Glomerular visceral epithelial cell (primary cell): ENCODE measurements around the gene LBH.
A peak's percentile ranks its signal among the peaks of the same experiment; 100 is the strongest.

Source experiments
- DNase-seq: peaks from one replicate; pipeline ENCODE4 v3.0.0-alpha.2; 2016; ENCODE audit errors: extremely low spot score

Gene LBH

DNA sequence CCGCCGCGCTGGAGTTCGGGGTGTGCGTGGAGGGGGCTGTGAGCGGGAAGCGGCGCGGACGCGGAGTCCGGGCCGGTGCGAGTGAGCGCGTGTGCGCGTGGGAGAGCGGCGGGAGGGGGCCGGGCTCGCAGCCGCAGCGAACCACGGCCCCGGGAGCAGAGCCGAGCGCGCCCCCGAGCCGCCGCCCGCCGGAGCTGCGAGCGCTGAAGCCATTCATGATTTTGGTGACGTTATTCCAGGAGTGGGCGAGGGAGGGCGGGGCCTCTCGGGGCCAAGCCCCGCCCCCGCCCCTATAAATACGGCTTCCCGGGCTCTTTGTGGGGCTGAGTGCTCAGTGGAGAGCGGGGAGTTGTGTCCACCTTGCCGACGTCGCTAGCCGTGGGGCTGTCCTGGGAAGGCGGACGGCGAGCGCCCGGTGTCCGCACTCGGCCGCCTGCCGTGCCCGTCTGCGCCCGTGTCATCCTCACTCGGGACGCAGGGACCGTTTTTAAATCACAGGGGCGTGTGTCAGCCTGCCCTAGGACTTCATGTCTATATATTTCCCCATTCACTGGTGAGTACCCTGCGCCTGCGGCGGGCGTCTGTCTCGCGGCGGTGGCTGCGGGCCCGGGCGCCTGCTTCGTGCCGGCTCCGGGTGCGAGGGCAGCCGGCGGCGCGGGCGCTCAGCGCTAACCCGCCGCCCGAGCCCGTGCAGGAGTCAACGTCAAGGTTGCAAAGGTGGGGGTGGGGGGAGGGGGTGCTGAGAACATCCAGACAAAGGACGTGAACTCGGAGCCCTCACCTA lies at the start of gene LBH:
LBH (plus strand) TSS at position 323 of the 784 bp plus-strand sequence; CDS start at position 528, 205 bp downstream.
- DNase-seq, result peak; percentile 90

DNA sequence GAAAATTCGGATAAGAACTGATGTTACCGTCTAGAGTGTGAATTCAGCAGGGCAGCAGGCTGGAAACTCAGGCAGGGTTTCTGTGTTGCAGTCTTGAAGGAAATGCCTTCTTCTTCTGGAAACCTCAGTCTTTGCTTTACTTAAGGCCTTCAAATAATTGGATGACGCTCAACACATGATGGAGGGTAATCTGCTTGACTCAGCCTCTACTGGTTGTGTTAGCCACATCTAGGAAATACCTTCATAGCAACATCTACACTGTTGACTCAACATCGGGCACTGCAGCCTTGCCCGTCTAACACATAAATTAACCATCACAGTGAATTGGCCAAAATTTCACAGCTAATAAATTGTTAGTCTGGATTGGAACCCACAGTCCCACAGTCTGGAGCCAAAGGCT lies 47.3 kb upstream of the LBH start:
- no peak for DNase-seq

DNA sequence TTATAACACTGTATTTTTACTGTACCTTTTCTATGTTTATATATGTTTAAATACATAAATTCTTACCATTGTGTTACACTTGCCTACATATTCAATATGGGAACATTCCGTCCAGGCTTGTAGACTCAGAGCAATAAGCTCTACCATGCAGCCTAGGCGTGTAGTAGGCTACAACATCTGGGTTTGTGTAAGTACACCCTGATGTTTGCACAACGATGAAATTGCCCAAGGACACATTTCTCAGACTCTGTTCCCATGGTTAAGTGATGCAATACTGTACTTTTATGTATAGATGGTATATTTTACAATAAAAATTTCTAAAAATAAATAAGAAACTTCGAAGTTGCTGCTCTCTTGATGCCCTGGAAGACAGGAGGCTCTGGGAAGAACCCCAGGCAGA lies 46.2 kb upstream of the LBH start:
- DNase-seq, result no peak

DNA sequence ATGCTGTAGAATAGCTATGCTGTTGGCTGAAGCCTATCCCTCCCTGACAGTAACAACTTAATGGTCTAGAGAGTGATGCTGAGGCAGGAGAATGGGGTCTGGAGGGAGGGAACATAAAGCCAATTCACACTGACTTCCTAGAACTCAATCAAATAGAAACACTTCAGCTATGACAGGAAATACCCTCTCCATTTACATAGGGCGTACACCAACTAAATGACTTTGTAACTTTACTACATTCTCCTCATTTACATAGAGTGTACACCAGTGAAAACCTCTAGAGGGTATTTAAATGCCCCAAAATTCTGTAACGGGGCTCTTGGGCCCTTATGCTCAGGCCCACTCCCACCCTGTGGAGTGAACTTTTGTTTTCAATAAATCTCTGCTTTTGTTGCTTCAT lies 43.0 kb upstream of the LBH start:
- DNase-seq, result no peak

DNA sequence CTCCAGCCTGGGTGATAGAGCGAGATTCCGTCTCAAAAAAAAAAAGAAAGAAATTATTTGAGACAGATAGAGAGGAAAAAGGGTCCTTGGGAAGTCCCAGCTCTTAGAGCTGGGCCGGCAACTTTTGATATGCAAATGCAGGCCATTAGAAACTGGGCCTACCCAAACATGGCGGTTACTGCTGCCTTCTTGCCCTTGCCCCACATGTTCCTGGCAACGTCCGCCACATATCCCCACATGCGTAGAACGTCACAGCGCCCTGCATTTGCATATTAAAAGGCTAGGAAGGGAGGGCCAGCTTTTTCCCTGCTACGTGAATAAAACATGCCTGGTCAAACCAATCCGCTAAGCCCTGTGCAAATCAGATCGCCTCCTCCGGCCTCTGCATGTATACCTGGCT lies 40.7 kb upstream of the LBH start:
- DNase-seq, result no peak

DNA sequence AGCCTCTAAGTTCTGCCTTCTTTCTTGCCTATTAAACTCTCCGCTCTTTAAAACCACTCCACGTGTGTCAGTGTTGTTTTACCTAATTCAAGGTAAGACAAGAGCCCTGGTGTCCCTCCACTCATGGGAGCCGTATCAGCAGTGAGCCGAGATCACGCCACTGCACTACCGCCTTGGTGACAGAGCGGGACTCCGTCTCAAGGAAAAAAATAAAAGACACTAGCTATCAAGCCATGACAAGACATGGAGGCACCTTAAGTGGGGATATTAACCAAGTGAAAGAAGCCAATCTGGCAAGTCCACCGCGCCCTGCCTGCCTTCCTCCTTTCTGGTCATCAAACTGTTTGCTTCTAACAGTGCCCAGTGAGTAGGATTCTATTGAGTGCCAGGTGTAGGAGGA lies 40.2 kb upstream of the LBH start:
- DNase-seq, result no peak

DNA sequence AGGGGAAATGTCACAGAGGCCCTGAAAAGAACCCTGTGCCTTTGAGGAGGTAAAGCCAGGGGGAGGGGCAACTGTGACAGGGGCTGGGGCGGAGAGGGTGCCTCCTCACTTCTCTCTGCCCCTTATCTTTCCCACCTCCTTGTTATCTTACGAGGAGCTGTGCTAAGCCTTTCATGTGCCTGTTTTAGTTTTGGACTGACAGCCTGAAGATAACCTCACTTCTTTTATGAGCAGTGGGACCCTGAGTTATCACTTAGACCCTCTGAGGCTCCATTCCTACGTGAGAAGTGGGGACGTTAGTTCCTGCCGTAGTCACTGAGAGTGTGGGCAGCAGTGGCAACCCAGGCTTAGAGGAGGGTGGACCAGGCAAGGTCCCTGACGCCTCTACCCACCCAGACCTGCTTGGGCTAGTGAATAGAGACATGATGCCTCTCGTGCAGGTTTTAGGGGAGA lies 39.5 kb upstream of the LBH start:
- no peak for DNase-seq

DNA sequence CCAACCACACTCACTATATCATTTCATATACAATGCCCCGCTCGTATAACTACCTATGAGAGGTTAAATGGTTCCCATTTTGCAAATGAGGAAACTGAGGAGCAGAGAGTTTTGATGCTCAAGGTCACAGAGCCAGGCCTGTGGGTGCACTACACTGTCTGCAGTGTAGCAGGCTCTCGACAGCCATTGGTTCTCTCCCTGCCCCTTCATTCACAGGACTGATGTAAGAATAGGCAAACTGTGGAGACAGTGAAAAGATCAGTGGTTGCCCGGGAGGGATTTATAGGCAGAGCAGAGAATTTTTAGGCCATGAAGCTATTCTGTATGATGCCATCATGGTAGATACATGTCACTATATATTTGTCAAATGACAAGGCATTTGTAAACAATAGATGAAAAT lies 39.0 kb upstream of the LBH start:
- no peak for DNase-seq

DNA sequence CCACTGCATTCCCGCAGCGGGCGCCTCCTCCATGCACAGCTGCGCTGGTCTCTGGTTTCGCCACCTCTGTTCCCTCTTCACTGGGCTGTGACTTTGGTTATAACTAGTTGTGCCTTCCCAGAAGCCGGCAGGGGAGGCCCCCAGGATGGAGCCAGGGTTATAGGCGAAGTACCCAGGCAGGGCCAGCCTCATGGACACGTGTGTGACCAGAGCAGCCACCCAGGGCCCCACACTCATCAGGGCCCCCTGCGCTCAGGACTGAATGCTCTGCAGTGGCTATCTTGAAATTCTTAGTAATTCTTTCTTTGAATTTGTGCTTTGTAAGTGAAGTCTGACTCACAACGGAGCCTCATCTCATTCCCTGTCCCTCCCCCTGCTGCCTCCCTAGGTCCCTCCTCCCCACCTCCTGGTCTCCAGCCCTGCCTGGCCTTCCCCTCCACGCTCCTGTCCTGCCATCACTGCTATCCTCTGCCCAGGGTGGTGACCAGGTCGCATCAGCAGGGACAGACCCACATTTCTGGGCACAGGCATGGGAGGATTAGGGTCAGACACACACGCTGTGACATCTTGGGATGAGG lies 38.1 kb upstream of the LBH start:
- no peak for DNase-seq

DNA sequence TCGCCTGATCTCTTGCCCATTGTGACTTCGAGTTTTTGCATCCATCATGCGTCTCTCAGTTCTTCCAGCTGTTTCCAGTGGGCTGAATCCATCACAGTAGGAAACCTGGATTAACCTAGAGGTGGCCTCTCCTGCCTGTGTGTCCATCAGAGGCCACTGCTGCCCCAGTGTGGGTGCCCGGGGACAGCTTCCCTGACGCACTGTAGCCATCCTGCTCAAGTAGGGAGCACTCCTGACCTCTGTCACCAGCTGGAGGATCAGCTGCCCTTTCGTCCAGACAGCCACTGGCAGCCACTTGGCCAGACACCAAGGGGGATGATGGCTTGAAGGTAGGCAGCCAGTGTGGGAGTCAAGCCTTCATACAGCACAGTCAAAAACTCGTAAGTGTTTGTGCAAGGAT lies 36.9 kb upstream of the LBH start:
- no peak for DNase-seq

DNA sequence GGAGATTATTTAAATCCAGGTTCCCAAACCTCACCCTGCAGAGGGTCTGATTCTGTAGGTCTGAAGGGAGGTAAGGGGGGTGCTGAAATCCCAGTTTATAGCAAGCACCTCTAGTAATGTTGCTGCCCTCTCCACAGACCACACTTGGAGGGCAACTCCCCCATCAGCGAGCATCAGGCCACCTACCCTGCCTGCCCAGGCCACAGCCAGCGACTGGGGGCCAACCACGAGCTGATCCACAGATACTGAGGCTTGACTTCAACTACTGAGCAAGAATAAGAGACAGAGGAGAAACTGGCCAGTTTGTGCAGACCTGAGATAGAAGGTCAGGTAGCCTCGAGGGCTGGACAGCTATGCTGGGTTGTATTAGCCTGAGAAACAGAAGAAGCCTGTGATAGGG lies 36.3 kb upstream of the LBH start:
- DNase-seq, result no peak

DNA sequence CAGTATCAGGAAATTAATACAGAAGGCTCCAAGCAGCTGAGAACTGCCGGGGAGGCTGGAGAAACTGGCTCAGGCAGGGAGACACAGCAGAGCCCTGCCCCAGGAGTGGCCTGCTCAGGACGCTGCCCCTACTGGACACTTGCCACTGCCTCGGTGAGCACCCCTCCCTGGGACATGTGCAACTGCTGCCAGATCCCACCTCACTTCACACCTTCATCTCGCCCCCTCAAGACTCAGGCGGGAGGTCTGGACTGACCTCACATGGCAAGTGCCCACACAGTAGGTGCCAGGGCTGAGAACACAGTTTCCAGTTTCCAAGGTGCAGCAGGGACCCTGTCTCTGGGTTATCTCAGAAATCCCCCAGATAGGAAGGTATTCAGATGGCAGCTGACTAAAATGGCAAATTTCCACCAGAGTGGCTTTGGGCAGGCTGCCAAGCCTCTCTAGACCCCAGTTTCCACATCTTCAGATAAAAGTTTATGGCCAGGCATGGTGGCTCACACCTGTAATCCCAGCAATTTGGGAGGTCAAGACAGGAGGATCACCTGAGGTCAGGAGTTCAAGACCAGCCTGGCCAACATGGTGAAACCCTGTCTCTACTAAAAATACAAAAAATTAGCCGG lies 33.7 kb upstream of the LBH start:
- no peak for DNase-seq

DNA sequence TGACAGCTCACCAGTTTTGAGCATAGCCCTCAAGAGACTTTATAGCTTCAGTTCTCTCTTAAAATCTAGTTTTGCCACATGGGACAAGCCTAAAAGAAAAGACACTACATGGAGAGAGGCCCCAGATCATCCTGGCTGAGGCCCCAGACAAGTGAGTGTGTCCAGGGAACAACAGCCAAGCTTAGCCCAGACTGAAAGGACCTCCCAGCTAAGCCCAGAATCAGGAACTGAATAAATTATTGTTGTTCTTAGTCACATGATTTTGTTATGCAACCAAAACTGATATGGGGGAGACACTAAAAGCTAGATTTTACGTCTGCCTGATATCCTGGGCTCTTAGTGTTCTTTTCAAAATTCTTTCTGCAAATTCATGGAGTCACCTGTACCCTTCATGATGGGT lies 29.3 kb upstream of the LBH start:
- DNase-seq, result no peak

DNA sequence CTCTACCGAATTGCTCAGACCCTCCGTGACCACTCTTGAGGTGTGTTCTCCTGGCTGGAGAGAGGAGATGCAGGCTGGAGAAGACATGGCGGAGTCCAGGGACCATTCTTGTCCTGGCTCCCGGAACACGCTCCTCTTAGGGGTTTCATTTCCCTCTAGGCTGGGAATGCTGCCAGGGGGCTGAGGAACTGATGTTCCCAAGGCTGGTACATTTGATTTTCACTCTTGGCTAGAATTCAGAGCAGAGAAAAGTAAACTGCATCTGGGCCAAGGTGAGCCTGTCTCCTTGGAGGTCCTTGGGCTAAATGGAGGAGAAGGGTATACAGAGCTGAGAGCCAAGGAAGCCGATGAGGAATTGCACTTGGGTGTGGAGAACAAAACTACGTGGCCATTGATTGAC lies 28.2 kb upstream of the LBH start:
- no peak for DNase-seq

DNA sequence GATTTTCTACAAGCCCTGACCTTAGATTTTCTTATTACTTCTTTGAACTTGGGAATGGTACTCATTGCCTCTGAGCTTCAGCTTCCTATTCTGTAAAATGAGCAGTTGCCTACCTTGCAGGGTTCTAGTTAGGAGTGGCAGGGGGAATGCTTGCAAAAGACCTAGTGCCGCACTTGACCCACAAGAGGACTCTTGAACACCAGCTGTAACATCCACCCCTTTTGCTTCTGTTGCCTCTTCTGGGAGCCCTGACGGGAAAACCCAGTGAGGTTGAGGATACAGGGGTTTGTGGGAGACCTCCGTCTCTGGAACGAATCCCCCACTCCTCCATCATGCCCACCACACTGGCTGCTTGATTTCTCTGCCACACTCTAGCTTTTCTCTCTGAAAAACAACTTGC lies 27.1 kb upstream of the LBH start:
- no peak for DNase-seq

DNA sequence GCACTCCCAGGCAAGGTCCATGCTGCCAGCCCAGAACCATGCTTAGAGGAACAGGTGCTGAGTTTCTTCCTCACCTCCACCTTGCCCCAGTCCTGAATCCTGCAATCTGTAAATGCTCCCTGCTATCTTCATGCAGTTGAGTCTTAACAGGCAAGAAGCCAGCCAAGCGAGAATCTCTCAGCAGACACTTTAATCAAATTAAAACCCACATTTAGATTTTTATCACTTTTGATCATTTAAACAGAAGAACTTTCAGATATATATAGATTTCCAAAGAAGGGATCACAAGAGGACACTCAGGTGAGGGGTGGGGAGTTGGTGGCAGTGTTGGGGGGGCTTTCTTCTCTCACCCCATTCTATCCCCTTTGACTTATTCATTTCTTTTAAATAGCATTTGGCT lies 25.9 kb upstream of the LBH start:
- no peak for DNase-seq

DNA sequence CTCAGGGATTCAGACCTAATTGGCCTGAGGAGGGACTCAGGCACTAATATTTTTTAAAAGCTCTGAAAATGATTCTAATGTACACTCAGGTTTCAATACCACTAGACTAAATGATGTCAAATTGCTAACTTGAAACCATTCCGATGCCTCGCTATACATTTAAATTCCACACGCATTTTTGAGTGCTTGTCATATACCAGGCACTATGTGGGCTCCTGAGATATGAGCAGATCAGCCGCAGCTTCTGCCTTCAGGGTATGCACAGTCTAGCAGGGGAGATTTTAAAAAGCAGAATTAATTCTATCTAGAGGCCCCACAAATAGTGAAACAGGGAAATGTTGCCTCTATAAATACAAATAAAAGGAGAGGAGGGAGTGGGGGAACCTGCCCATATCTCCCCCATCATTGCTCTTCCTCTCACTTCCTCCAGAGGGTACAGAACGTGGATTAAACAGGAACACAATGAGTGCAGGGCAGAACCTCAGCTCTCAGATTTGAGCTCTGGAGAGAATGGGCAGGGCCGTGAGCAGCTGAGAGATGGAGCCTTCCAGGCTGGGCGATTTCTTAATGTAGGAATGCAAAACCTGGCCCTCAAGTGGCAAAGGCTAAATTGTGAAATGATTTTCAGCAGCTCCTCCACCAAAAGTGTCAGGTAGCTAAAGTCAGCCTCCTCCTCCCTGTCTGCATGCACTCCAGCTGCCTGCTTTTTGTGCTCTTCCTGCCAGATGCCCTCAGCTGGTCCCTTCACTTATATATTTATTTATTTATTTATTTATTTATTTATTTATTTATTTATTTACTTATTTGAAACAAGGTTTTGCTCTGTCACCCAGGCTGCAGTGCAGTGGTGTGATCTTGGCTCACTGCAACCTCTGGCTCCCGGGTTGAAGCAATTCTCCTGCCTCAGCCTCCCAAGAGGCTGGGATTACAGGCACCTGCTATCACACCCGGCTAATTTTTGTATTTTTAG lies 24.6 kb upstream of the LBH start:
- DNase-seq, result no peak

DNA sequence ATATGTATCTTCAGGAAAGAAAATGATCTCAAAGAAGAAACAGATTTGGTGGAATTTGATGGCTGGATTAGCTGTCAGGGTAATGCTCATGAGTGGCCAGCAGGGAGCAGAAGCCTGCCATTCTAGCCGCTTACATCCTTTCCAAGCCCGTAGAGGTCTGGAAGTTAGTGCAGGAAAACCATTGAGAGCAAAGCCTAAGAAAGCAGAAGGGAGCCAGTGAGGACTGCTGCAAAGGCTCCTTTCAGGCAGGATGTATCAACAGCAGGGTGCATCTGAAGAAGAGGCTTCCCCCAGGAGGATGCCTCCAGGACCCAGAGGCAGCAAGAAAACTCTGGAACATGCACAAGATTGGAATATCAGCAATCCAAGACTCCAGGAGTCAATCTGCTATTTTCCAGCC lies 22.9 kb upstream of the LBH start:
- DNase-seq, result peak; percentile 65

DNA sequence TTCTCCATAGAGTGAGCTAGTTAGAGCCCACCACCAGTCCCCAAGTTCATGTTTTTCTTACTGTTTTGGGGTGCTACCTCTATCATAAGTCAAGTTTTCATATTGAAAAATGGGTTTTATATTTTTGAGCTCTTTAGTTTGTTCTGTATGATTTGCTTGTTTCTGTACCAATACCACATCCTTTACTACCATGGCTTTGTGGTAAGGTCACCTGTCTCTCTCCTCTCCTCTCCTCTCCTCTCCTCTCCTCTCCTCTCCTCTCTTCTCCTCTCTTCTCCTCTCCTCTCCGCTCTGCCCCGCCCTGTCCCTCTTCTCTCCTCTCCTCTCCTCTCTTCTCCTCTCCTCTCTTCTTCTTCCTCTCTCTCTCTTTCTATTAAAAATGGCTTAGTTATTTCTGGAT lies 22.1 kb upstream of the LBH start:
- no peak for DNase-seq

DNA sequence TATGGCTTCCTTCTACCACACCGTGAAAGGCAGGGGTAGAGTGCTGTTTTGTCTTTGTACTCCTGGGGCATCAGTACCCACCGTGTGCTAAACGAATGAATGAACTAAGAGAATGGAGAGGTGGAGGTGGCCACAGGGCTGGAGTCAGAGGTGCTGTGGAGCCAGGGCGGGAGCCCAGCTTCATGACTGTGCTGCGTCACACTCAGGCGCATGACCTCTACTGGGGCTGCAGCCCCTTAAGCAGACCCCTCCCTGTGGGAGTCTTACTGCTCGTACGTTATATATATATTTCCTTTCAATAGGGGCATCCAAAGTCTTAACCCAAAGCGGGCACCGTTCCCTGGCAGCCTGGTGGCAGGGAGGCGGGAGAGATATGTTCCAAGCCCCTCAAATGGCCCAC lies 18.0 kb upstream of the LBH start:
- DNase-seq, result no peak

DNA sequence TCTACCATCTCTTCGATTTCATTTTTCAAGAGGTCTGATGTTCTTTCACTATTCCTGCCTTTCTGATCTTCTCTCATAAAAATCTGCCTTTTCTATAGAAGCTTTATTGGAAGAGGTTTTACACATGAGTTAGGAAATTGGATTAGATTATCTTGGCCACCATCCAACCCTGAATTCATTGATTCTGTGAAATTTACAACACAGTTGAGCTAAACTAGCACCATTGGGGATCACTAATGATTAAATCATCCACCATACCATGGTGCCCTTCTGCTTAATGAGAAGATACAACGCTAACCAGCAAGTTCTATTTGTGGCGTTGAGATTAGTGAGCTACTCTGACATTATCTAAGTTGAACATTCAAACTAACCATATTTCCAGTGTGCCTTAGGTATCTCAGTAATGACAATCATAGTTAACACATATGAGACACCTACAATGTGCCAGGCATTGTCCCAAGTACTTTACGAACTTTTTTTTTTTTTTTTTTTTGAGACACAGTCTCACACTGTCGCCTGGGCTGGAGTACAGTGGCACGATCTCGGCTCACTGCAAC lies 17.3 kb upstream of the LBH start:
- DNase-seq, result no peak

DNA sequence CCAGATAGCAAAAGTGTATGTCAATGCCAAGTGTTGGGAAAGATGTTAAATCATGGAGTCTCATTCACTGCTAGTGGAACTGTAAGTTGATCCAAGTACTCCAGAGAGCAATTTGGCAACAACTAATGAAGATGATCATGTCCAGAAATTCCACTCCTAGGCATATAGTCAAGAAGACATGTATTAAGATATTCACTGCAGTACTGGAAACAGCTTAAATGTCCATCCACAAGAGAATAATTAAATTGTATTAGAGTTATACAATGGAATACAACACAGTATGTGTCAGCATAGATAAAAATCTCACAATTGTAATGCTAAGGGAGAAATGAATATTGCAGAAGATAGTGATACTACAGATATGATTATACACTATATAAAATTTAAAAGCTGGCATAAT lies 15.2 kb upstream of the LBH start:
- no peak for DNase-seq
